D721Med (cell line): ENCODE results near the gene CBLL1.

Experiments
- DNase-seq: peaks from one replicate; pipeline ENCODE4 v3.0.0; 2011; ENCODE audit warnings: low spot score; ENCODE audit not compliant: insufficient read length
- FAIRE-seq: peaks from 2 replicates; lab custom pipeline; 2011; peaks lifted over from hg19 to GRCh38; lab: Jason Lieb, UNC
- TF ChIP-seq, protein P1 (sequence below): IDR thresholded peaks from 2 replicates; pipeline ENCODE4 v1.5.1; 2012; ENCODE audit warnings: mild to moderate bottlenecking, control low read depth; ENCODE audit not compliant: insufficient read depth; ENCODE audit errors: missing control alignments

Gene CBLL1

DNA sequence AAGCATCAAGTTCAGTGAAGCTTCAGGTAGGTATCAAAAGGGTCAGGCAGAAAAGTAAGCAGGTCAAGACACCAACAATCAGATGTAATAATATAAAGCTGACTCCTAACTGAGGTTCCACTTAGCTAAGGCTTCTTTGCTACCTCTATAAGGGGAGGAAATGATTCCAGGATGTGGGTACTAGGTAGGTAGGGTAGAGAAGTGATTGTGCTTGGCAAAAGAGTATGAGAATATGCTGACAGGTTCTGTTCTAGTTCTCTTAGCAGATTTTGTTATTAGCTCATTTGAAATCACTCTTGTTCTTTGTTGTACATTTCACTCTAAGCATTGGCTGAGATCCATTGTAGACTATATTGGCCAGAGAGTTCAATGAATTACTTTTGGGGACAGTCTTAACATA is 40.7 kb upstream of the CBLL1 start:
- TF ChIP-seq, protein P1, sequence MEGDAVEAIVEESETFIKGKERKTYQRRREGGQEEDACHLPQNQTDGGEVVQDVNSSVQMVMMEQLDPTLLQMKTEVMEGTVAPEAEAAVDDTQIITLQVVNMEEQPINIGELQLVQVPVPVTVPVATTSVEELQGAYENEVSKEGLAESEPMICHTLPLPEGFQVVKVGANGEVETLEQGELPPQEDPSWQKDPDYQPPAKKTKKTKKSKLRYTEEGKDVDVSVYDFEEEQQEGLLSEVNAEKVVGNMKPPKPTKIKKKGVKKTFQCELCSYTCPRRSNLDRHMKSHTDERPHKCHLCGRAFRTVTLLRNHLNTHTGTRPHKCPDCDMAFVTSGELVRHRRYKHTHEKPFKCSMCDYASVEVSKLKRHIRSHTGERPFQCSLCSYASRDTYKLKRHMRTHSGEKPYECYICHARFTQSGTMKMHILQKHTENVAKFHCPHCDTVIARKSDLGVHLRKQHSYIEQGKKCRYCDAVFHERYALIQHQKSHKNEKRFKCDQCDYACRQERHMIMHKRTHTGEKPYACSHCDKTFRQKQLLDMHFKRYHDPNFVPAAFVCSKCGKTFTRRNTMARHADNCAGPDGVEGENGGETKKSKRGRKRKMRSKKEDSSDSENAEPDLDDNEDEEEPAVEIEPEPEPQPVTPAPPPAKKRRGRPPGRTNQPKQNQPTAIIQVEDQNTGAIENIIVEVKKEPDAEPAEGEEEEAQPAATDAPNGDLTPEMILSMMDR, result no peak
- no peak for DNase-seq
- FAIRE-seq, result no peak

DNA sequence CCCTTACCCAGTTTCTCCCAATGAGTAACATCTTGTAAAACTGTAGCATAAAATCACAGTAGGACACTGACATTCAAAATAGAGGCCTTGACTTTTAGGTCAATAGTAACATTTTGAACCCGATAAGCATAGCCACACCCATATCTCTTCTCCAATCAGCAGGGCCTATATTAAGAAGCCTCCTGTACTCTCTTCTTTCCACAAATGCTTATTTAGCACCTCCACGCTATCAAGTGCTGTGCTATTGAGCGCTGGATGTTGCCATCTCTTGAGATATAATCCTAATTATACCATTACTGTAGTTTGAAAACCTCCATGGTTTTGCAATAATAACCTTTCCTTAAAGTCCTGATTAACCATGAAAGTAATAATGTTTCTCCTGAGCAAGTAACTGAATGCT is 40.1 kb upstream of the CBLL1 start:
- FAIRE-seq (no peak), DNase-seq (no peak)
- TF ChIP-seq, protein P1, result no peak

DNA sequence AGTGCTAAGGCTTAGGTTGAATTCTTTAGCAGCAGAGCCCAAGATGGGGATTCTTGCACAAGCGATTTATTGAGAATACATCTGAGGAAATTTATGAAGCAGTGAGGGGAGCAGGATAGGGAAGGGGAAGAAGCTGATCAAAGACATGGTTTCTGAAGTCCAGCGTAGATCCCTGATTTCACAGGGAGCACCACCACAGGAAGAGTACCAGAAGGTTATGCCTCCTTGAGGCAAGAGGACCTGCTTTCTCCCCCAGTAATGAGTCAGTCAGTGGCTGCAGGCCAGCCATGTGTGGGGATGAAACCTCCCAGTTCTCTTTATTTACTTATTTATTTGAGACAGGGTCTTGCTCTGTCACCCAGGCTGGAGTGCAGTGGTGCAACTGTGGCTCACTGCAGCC is 35.0 kb upstream of the CBLL1 start:
- FAIRE-seq (no peak), DNase-seq (no peak)
- TF ChIP-seq, protein P1, result no peak

DNA sequence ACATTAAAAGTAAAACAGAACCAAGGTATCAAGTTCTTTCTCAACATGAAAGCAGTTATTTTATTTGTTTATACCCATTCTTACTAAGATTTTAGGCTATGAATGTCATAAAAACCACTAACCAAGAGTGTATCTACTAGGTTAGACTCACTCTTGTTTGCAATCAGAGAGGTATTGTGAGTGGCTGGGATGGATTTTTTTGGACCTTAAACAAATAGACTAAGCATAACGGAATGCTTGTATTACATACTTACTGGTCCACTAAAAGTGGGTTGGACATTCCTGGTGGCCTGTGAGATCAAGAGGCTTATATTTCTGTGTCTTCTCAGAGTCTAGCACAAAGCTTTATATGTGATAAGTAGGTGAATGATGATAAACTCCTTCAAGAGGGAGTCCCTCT is 32.6 kb upstream of the CBLL1 start:
- FAIRE-seq (no peak), DNase-seq (no peak)
- TF ChIP-seq, protein P1, result no peak

DNA sequence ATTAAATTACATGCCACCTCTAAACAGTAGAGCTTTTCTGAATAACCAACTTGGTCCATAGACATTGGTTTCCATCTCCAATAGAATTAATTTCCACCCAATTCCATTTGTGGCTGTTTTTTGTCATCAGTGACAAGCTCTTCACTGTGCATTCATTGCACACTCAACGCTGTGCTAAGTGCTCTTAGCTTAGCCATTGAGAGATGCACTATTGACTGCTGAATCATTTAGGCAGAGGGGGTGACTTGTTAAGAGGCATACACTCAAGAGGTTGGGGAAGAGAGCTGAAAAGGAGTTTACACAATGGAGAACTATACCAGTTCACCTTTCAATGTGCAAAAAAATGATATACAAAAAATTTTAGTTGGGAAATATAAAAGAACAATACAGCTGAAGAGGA is 31.9 kb upstream of the CBLL1 start:
- TF ChIP-seq, protein P1, result no peak
- FAIRE-seq, result no peak
- DNase-seq, result no peak

DNA sequence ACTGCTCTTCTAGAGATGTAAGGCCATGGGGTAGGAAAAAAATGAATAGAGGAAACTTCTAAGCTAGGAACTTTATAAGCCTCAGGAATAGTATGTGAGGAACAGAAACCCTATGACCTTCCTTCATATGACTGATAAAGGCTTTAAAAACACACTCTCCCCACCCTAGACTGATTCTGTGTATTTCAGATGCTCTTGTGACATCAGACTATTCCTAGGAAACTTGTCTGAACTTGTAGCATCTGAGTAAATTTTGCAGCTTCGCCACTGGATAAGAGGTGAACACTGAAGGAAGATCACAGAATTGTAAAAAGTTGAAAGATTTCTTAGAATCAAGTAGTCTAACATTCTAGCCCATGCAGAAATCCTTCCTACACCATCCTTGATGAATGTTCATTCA is 31.0 kb upstream of the CBLL1 start:
- DNase-seq (no peak), FAIRE-seq (no peak)
- TF ChIP-seq, protein P1, result no peak

DNA sequence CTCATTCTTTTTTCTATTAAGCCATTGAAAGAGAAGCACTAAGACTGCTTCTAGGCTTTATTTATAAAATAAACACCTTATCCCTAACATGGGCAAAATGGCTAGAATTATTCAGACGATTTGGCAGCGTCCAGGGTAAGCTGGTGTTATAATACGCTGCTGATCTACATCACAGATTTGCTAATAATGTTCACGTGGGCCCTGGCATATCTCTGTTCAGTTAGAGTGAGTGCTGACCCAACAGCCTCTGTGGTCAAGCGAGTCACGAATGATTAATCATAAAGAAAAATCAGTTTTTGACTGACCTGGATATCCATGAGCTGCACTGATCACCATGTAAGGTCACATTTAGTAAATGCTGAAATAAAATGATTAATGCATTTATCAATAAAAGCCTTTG is 28.4 kb upstream of the CBLL1 start:
- no peak for FAIRE-seq
- TF ChIP-seq, protein P1, result no peak

More for the DNA sequence above, 28.4 kb upstream of the CBLL1 start:
- no peak for DNase-seq
